Measurements from ENCODE around the gene AXL.

The AXL gene

GRCh38 chr19:41217741-41218140, 1.3 kb upstream of the AXL start:
- no peak for TF ChIP-seq CTCF (IDR thresholded peaks at IDR 0.05; ENCODE audit: insufficient read depth, low read depth, low read length, missing control alignments)
- H3K4me3 ChIP-seq (ENCODE audit: low read length) = no peak overlapping the region
- DNase-seq (ENCODE audit: low read depth) = no peak

- no peak for DNase-seq (ENCODE audit: low read depth)
- TF ChIP-seq CTCF (IDR thresholded peaks at IDR 0.05; ENCODE audit: insufficient read depth, low read depth, low read length, missing control alignments) = no peak
- peak overlapping the region; percentile 65 for H3K4me3 ChIP-seq (ENCODE audit: low read length)
Observed at GRCh38 chr19:41218249-41218614, 791 bp upstream of the AXL start.

GRCh38 chr19:41219924-41220567, 1.0 kb downstream of the AXL start:
- DNase-seq (ENCODE audit: low read depth) = peak; percentile 16
- H3K4me3 ChIP-seq (ENCODE audit: low read length) = peak overlapping the region; percentile 65
- no peak for TF ChIP-seq CTCF (IDR thresholded peaks at IDR 0.05; ENCODE audit: insufficient read depth, low read depth, low read length, missing control alignments)

- no peak overlapping the region for H3K4me3 ChIP-seq (ENCODE audit: low read length)
- no peak for DNase-seq (ENCODE audit: low read depth)
- TF ChIP-seq CTCF (IDR thresholded peaks at IDR 0.05; ENCODE audit: insufficient read depth, low read depth, low read length, missing control alignments) = no peak
Observed at GRCh38 chr19:41220811-41221210, 1.8 kb downstream of the AXL start.

- DNase-seq (ENCODE audit: low read depth) = no peak
- TF ChIP-seq CTCF (IDR thresholded peaks at IDR 0.05; ENCODE audit: insufficient read depth, low read depth, low read length, missing control alignments) = no peak
- no peak overlapping the region for H3K4me3 ChIP-seq (ENCODE audit: low read length)
Observed at GRCh38 chr19:41221514-41222205, 2.6 kb downstream of the AXL start.

- H3K4me3 ChIP-seq (ENCODE audit: low read length) = no peak overlapping the region
- TF ChIP-seq CTCF (IDR thresholded peaks at IDR 0.05; ENCODE audit: insufficient read depth, low read depth, low read length, missing control alignments) = no peak
- no peak for DNase-seq (ENCODE audit: low read depth)
Observed at GRCh38 chr19:41222240-41222639, 3.2 kb downstream of the AXL start.
